Measurements from ENCODE around the gene FETUB.

The FETUB gene

GRCh38 chr3:186639778-186640472, at the start of gene FETUB:
FETUB (plus strand) TSS chr3:186640399; CDS start chr3:186640461, 62 bp downstream.
- DNase-seq: no peak

GRCh38 chr3:186590580-186591295, 49.5 kb upstream of the FETUB start:
- DNase-seq: no peak

GRCh38 chr3:186592682-186593081, 47.5 kb upstream of the FETUB start:
- DNase-seq: no peak

- no peak for DNase-seq
Measured at GRCh38 chr3:186593862-186594261, 46.3 kb upstream of the FETUB start.

GRCh38 chr3:186594591-186595113, 45.5 kb upstream of the FETUB start:
- no peak for DNase-seq

GRCh38 chr3:186596568-186597287, 43.5 kb upstream of the FETUB start:
- DNase-seq: no peak

GRCh38 chr3:186598108-186598784, 42.0 kb upstream of the FETUB start:
- DNase-seq: no peak

GRCh38 chr3:186598794-186599141, 41.4 kb upstream of the FETUB start:
- no peak for DNase-seq

GRCh38 chr3:186599142-186599784, 40.9 kb upstream of the FETUB start:
- no peak for DNase-seq

GRCh38 chr3:186599785-186600166, 40.4 kb upstream of the FETUB start:
- DNase-seq: no peak

GRCh38 chr3:186600896-186601295, 39.3 kb upstream of the FETUB start:
- DNase-seq: no peak

- no peak for DNase-seq
Measured at GRCh38 chr3:186603159-186603558, 37.0 kb upstream of the FETUB start.

- no peak for DNase-seq
Measured at GRCh38 chr3:186605078-186605477, 35.1 kb upstream of the FETUB start.

- no peak for DNase-seq
Measured at GRCh38 chr3:186605561-186606545, 34.3 kb upstream of the FETUB start.

- no peak for DNase-seq
Measured at GRCh38 chr3:186608624-186609215, 31.5 kb upstream of the FETUB start.

GRCh38 chr3:186609247-186609868, 30.8 kb upstream of the FETUB start:
- DNase-seq: no peak

GRCh38 chr3:186612065-186612464, 28.1 kb upstream of the FETUB start:
- DNase-seq: no peak

GRCh38 chr3:186612721-186613636, 27.2 kb upstream of the FETUB start, which contains the start of gene AHSG:
AHSG (plus strand) TSS chr3:186613060; CDS start chr3:186613142, 82 bp downstream.
- no peak for DNase-seq

GRCh38 chr3:186613637-186614265, 26.4 kb upstream of the FETUB start:
- DNase-seq: no peak
